ENCODE data around the gene NT5E. TPM values are rescaled to one million over a fixed set of nuclear protein-coding genes. Genes with fewer than 3 reads are reported as not detected.
"Not testable (repeated sequence)": the region's sequence is repeated elsewhere in the genome, so short reads cannot be mapped to it uniquely, and the experiment has no call there.

The NT5E gene
- polyA plus RNA-seq, 1 of the 3 experiments (the other 2 are of a cell fraction), result 443 TPM

GRCh38 chr6:85516168-85516567, 66.3 kb downstream of the NT5E start:
- no peak for DNase-seq
- H3K27me3 ChIP-seq (ENCODE audit: insufficient read depth), result no peaks in the 10 kb centered on the region
- H3K4me1 ChIP-seq (ENCODE audit: control insufficient read depth in 1 of 2, insufficient read depth in 2 of 2, low read depth in 1 of 2, low read length in 1 of 2), result no peaks in the 10 kb centered on the region; a peak in 1 of 4 replicates
- no peaks in the 10 kb centered on the region for H3K9me3 ChIP-seq
- H3K36me3 ChIP-seq (replicated peaks in 1 of 2; ENCODE audit: control insufficient read depth in 1 of 2, insufficient read depth in 2 of 2, low read length in 1 of 2), result peaks cover 59 to 77% of the 10 kb centered on the region in 2 experiments
- CTCF ChIA-PET, result no interaction called here
- no peaks in the 10 kb centered on the region for H3K79me2 ChIP-seq (ENCODE audit: insufficient read depth)
- H2AFZ ChIP-seq (ENCODE audit: low read depth), result no peak overlapping the region
- H3K27ac ChIP-seq (ENCODE audit: low read depth in 2 of 2, low read length in 1 of 2), result no peak overlapping the region
- no peak overlapping the region for H3K4me3 ChIP-seq (ENCODE audit: low read depth in 2 of 2, low read length in 1 of 2)
- POLR2A ChIA-PET, result interaction anchor here (0.7 kb wide), 1 partner anchor 162 kb away, joined by 5 read pairs; no protein-coding TSS in a partner anchor
- no peaks in the 10 kb centered on the region for H4K20me1 ChIP-seq (ENCODE audit: insufficient read depth)
- no peak for TF ChIP-seq FOSL2 (IDR thresholded peaks at IDR 0.05; ENCODE audit: borderline replicate concordance, low read depth)
- TF ChIP-seq SIN3A (IDR thresholded peaks at IDR 0.05; ENCODE audit: borderline replicate concordance, low read depth, low read length), result no peak
- no peak for TF ChIP-seq YY1 (IDR thresholded peaks at IDR 0.05; ENCODE audit: low read depth)
- TF ChIP-seq USF1 (IDR thresholded peaks at IDR 0.05; ENCODE audit: borderline replicate concordance, low read depth), result no peak
- TF ChIP-seq, protein P1, sequence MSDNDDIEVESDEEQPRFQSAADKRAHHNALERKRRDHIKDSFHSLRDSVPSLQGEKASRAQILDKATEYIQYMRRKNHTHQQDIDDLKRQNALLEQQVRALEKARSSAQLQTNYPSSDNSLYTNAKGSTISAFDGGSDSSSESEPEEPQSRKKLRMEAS (IDR thresholded peaks at IDR 0.05; ENCODE audit: low read depth), result no peak
- TF ChIP-seq GABPA (IDR thresholded peaks at IDR 0.05; ENCODE audit: low read depth), result no peak
- TF ChIP-seq NRF1 (IDR thresholded peaks at IDR 0.05; ENCODE audit: low read depth, low read length), result no peak
- no peaks in the 10 kb centered on the region for H3K9me2 ChIP-seq
- no peak overlapping the region for H3K9ac ChIP-seq
- no peak overlapping the region for H3K4me2 ChIP-seq
- peaks cover 7% of the 10 kb centered on the region for H3F3A ChIP-seq (replicated peaks; ENCODE audit: insufficient read depth)

- CTCF ChIA-PET, result interaction anchor here (1.6 to 4.1 kb wide), 2 partner anchors 12 to 169 kb away, joined by 4 to 31 read pairs; no protein-coding TSS in a partner anchor
- H3K4me3 ChIP-seq (ENCODE audit: low read depth in 2 of 2, low read length in 1 of 2); H3K27ac ChIP-seq (ENCODE audit: low read depth in 2 of 2, low read length in 1 of 2); H3K9ac ChIP-seq; H3K27me3 ChIP-seq (ENCODE audit: insufficient read depth); H3K79me2 ChIP-seq (ENCODE audit: insufficient read depth); POLR2A ChIA-PET; H3K4me2 ChIP-seq; DNase-seq; H2AFZ ChIP-seq (ENCODE audit: low read depth); H4K20me1 ChIP-seq (ENCODE audit: insufficient read depth); H3K4me1 ChIP-seq (ENCODE audit: control insufficient read depth in 1 of 2, insufficient read depth in 2 of 2, low read depth in 1 of 2, low read length in 1 of 2); H3K9me2 ChIP-seq; H3F3A ChIP-seq (replicated peaks; ENCODE audit: insufficient read depth); H3K9me3 ChIP-seq: not testable (repeated sequence)
- peaks cover 44 to 82% of the 10 kb centered on the region in 2 experiments for H3K36me3 ChIP-seq (replicated peaks in 1 of 2; ENCODE audit: control insufficient read depth in 1 of 2, insufficient read depth in 2 of 2, low read length in 1 of 2)
- WGBS (ENCODE audit: low lambda C conversion rate), result 81% methylated on average over 2 of the region's 2 CpGs
Measured at GRCh38 chr6:85524281-85524680, 74.4 kb downstream of the NT5E start.

GRCh38 chr6:85537055-85537494, 87.2 kb downstream of the NT5E start:
- Histone ChIP-seq H3K36me3 (replicated peaks in 1 of 2; ENCODE audit: control insufficient read depth in 1 of 2, insufficient read depth in 2 of 2, low read length in 1 of 2) (peaks cover 49 to 58% of the 10 kb centered on the region in 2 experiments), H4K20me1 (ENCODE audit: insufficient read depth) (no peaks in the 10 kb centered on the region), H2AFZ (ENCODE audit: low read depth) (no peak overlapping the region), H3K9me2 (no peaks in the 10 kb centered on the region), H3K27me3 (ENCODE audit: insufficient read depth) (no peaks in the 10 kb centered on the region), H3K4me2 (no peak overlapping the region), H3K9me3 (no peaks in the 10 kb centered on the region), H3K27ac (ENCODE audit: low read depth in 2 of 2, low read length in 1 of 2) (peak overlapping the region in 1 of 2 experiments; percentile 20; a peak in 1 of 4 replicates), H3K9ac (no peak overlapping the region), H3K79me2 (ENCODE audit: insufficient read depth) (peaks cover 7% of the 10 kb centered on the region; the same call in 1 of the 2 replicates), H3F3A (replicated peaks; ENCODE audit: insufficient read depth) (peaks cover 11% of the 10 kb centered on the region), H3K4me3 (ENCODE audit: low read depth in 2 of 2, low read length in 1 of 2) (no peak overlapping the region; a peak in 1 of 4 replicates), H3K4me1 (ENCODE audit: control insufficient read depth in 1 of 2, insufficient read depth in 2 of 2, low read depth in 1 of 2, low read length in 1 of 2) (no peaks in the 10 kb centered on the region)
- CTCF ChIA-PET, result interaction anchor here (0.5 to 3.0 kb wide), 42 partner anchors 9 to 1185 kb away, joined by 3 to 31 read pairs (median 4); partner anchors contain the start of genes NT5E and SNX14
- no peak for TF ChIP-seq RXRA (IDR thresholded peaks at IDR 0.05; ENCODE audit: borderline replicate concordance, low read depth)
- peak; percentile 18; the same call in 1 of the 2 replicates for TF ChIP-seq RAD21 (IDR thresholded peaks at IDR 0.05; ENCODE audit: low read length)
- TF ChIP-seq, protein P2, sequence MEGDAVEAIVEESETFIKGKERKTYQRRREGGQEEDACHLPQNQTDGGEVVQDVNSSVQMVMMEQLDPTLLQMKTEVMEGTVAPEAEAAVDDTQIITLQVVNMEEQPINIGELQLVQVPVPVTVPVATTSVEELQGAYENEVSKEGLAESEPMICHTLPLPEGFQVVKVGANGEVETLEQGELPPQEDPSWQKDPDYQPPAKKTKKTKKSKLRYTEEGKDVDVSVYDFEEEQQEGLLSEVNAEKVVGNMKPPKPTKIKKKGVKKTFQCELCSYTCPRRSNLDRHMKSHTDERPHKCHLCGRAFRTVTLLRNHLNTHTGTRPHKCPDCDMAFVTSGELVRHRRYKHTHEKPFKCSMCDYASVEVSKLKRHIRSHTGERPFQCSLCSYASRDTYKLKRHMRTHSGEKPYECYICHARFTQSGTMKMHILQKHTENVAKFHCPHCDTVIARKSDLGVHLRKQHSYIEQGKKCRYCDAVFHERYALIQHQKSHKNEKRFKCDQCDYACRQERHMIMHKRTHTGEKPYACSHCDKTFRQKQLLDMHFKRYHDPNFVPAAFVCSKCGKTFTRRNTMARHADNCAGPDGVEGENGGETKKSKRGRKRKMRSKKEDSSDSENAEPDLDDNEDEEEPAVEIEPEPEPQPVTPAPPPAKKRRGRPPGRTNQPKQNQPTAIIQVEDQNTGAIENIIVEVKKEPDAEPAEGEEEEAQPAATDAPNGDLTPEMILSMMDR (IDR thresholded peaks at IDR 0.05), result peak; percentile 85
- POLR2A ChIA-PET, result no interaction called here
- WGBS (ENCODE audit: low lambda C conversion rate), result 23% methylated on average over 2 of the region's 2 CpGs
- DNase-seq, result peak; percentile 14
